SK-N-DZ (cell line): Measurements from ENCODE around the gene FBXO24.
"Not testable (repeated sequence)": the region's sequence is repeated elsewhere in the genome, so short reads cannot be mapped to it uniquely, and the experiment has no call there.

Source experiments
- DNase-seq: peaks from one replicate; pipeline ENCODE4 v3.0.0-alpha.2; 2015; ENCODE audit warnings: low spot score

FBXO24 gene

DNA sequence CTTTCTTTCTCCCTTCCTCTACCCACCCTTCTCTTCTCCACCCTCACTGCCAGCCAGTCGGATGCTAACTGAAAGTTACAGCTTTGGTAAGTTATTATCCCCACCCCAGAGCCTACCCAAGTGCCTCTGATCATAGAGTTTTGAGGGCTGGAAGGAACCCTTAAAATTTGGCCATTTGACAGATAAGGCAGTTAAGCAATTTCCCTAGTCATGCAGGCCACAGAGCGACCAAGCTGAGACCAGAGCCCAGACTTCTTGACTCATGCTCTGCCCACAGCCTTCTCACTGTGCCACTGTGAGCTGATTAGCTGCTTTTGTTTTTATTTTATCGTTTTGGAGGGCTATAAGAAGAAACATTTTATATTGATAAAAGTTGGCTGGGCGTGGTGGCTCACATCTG, 29.6 kb upstream of the FBXO24 start:
- DNase-seq: no peak

DNA sequence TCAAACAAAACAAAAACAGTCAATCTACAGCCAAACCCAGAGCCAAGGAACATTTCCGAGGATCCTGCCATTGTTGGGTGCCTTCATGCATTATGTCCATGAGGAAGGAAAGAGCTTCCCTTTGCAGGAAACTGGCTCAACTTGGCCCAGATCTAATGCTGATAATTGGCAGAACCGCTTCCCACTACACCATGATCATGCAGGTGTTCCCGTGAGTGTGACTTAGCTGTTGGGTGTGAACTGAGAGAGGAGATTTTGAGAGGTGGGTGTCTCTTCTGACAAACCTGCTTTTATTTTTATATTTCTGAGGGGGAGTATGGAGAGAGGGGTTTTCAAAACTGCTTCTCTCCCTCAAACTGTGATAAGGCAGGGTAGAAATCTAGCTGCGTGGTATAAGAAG, 27.0 kb upstream of the FBXO24 start:
- no peak for DNase-seq

DNA sequence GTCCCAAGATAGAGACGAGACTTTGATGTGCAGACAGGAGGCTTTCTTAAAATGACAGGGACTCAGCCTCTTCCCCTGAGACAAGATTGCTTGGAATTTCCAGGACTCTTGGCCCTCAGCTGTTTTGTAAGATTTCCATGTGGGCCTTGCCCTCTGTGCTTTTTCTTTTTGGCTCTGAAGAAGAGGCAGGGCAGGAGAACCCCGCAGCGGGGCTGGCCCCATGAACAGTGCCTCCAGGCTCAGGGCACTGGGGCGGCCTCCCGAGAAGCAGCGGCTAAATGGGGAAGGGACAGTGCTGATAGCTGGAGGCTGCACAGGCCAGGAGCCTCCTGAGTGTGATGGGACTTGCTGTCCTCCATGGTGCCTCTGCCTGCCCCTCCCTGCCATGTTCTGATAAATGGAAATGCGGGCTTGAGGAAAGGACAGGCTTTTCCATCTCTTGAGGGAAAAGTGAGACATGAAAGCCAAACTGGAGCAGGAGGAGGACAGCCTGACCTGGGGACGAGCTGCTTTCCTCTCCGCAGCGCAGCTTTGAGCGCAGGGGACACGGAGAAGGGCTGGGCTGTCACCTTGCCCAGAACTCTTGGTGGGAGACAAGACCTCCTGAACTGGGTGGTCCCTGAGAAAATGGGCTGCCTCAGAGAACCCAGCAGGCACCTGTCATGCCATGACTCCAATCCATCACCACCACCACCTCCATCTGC, 24.5 kb upstream of the FBXO24 start:
- no peak for DNase-seq

DNA sequence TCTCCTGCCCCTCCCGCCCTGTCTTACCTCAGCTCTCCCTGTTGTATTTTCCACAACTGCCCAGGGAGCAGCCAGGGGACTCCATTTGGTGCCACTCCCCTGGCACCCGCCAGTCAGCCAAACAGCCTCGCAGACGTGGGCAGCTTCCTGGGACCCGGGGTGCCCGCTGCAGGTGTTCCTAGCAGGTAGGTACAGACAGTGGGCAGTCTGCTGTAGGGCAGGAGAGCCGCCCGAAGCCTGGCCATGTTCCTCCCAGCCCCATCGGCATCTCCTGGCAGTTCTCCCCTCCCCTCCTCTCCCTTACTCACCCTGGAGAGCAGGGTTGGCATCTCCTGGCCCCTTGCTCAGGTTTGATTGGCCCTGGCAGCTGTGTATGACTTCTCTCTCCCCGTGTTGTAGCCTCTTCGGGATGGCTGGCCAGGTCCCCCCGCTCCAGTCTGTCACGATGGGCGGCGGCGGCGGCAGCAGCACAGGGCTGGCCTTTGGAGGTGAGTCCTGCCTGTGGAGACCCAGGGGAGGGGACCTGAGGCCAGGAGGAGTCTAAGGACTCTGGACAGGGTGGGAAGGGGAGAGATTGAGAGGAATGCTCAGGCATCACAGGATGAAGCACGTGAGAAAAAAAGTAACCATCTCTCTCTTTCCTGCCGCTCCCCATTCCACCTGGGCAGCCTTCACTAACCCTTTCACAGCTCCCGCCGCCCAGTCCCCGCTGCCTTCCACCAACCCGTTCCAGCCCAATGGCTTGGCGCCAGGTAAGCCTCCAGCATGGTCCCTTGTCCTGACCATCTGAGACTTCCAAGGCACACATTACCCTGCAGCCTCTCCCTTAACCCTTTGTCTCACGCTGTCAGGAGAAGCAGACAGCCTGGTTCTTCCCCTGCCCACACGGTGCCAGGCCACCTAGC, 23.7 kb upstream of the FBXO24 start:
- no peak for DNase-seq

DNA sequence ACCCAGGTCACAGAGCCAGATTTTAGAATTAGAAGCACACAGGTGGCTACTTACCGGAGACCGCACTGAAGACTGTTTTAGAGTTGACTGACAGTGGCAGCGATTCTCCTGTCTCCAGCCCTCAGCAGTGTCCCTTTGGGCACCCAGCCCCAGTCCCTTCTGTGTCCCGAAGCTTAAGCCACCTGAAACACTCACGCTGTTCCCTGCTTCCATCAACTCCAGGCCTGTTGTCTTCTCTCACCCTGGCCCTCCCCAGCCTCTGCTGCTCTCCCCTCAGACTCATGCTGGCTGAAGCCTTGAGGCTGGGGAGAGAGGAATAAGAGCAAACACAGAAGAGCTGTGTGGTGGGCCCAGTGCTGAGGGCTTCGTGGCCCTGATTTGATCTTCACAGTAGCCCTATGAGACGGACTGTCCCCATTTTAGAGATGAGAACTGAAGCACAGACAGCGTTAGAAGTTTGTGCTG, 23.0 kb upstream of the FBXO24 start:
- no peak for DNase-seq

DNA sequence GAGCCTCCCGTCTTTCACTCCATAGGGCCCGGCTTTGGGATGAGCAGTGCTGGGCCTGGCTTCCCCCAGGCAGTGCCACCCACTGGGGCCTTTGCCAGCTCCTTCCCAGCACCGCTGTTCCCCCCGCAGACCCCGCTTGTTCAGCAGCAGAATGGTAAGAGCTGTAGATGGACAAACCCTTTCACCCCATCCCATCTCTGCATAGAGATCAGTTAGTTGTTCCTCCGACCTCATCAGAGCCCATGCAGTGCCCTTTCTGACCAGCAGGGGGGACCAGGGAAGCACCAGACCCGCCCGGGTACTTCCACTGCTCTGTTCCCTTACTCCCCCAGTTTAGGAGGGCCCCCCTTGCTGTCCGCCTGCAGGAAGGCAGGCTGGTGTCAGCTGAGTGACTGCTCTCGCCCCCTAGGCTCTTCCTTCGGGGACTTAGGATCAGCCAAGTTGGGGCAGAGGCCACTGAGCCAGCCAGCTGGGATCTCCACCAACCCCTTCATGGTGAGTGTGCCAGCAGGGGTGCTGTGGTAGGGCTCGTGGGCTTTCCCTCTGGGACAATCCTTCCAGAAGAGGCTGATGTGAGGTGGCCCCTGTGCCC, 22.2 kb upstream of the FBXO24 start:
- peak; percentile 62 for DNase-seq

DNA sequence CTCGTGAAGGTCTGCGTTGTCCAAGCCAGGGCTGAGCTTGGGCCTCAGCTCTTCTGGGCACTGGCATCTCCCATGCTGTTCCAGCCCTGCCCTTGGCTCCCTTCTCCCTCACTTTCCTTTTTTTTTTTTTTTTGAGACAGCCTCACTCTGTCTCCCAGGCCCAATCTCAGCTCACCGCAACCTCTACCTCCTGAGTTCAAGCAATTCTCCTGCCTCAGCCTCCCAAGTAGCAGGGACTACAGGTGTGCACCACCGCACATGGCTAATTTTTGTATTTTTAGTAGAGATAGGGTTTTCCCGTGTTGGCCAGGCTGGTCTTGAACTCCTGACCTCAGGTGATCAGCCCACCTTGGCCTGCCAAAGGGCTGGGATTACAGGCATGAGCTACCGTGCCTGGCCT, 21.7 kb upstream of the FBXO24 start:
- not testable (repeated sequence) for DNase-seq

DNA sequence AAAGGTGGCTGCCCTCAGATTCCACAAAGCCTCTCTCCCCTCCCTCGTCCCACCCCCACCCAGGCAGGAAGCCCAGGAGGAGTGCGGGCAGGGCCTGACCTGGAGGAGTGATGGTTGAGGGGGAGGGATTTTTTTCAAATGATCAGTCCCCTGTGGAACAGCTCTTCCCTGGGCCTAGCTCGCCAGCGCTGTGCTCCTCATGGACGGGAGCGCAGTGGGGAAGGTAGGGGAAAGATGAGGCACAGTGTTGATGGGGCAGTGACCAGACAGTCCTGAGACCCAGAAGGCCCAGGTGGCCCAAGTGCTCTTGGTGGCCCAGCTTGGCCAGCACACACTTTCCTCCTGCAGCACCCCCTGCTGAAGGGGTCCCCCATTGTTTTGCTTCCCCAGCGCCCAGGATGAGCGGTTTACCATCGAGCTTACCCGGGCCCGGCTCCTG, 21.0 kb upstream of the FBXO24 start:
- no peak for DNase-seq

DNA sequence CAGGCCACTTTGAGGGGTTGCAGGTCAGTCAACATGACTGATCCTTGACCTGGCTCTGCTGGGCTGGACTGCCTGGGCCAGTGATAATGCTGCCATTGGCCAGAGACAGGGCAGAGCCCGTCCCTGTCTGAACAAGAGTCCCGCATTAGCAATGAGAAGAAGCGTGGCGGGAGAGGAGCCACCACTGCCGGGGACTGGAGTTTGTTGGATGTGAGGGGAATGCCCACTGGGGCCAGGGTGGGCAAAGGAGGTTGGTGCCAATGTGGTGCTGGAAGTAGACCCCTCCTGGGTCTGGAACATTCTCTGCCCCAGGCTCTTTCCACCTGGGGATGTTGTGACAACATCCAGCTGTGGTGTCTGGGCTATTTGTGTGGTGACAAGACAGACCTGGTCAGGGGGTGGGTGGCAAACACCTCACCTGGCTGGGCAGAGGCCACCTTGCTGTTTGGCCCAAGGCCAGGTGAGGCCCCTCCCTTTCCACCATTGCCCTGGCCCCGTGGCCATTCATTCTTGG, 20.1 kb upstream of the FBXO24 start:
- no peak for DNase-seq

DNA sequence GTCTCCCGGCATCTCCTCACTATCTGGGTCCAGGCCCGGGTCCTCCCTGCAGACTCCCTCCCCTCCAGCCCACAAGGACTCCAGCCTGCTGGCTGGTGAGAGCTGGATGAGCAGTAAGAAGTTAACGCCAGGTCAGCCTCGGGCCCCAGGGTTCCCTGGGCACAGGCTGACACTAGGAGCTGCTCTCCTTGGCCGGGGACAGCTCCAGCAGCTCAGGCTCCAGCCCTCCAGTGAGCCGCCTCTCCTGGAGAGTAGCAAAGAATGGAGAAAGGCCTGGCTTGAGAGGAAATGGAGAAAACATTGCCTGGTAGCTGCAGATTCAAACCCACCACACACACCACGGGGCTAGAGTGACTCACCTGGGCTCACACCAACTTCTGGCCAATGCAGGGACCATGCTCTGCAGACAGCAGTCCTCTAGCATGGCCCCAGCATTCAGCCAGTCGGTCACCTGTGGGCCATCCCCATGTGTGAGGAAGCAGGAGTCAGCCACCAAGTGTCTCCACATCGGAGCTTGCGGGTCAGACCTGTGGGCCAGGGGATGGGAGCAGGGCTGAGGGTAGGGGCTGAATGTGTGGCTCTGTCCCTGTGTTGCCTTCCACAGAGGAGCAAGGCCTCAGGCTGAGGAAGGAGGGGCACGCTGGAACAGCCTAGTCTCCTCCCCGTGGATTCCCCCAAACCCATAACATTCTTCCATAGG, 18.9 kb upstream of the FBXO24 start:
- DNase-seq: no peak

DNA sequence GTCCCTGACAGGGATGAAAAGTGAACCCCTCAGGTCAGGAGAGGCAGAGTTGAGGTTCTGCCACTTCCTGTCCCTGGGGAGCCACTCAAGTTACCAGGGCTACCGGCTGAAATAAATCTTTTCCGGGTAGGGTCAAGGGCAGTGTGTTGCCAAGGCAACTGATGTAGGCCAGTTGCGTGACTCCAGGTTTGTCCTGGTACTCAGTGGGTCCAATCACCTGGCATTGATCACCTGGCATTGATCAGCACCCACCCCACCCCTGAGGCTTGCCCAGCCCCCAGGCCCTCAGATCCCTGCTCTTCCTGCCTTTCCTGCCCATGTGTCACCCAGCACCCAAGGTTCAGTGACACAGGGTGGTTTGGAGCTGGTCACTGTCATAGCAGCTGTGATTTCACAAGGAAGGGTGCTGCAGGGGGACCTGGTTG, 18.4 kb upstream of the FBXO24 start:
- DNase-seq: no peak

DNA sequence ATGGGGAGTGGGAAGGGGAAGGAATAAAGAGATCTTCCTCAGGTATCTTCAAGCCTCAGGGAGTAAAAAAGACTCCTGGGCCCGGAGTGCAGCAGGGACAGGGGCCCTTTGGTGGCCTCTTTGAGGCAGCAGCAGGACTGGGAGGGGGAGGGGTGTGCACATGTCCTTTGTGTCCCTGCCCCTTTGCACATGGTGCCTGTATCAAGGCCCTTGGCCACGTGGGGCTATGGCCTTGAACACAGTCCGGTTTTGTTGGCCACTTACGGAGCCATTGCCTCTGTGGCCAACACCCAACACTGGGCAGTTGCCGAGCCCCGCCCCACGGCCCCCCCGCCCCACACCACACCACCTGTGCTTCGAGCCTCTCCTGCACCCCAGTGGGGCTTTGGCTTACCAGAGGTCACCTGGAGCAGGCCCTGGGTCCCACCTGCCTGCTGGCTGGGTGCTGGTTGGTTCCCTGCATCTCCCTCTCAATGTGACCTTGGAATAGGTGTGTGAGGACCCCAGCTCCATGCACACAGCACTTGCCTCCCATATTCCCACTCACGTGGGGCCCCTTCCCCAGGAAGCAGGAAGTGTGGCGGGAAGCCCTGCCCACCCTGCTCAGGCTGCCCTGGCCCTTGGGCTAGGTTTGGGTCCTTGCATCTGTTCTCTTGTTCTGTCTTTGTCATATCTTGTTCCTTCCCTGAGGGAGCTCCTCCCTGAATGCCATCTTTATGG, 17.8 kb upstream of the FBXO24 start:
- DNase-seq: no peak

DNA sequence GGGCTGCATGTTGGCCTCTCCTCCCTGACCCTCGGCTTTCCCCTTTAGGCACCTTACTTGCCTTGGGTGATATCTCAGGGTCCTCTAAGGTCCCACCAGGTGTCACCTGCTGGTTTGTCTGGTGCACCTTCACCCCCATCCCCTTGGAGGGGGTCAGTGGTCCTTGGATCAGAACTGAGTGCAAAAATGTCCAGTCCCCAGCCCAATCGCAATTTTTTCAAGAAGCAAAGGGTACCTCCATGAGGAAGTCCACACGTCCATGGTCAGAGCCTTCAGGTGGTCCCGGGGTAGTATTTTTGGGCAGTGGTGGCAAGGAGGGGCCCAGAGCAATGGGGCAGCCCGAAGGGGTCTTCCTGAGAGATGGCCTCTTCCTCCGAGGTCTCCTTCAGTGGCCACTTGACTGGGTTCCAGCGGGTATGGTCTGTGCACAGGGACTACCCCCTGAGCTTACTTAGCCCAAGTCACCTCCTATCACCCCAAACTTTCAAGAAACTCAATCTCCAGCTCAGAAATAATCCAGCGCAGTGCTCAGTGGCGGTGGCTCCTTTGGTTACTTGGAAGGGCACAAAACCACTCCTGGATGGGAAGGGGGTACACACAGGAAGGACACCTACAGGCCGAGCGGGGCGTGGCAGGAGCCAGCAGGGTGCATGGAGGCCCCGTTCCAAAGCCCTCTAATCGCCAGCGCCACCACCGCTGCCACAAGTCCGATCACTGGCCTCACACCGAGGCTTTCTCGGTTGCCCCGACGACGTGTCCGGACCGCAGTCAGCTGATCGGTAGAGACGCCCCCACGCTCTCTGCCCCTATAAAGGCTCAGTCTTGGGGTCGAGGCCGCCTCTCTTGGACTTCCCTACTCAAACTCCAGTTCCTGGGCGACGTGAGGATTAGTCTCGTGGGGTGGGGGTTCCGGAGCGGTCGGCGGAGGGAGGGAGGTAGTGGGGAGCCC, 17.0 kb upstream of the FBXO24 start:
- no peak for DNase-seq

DNA sequence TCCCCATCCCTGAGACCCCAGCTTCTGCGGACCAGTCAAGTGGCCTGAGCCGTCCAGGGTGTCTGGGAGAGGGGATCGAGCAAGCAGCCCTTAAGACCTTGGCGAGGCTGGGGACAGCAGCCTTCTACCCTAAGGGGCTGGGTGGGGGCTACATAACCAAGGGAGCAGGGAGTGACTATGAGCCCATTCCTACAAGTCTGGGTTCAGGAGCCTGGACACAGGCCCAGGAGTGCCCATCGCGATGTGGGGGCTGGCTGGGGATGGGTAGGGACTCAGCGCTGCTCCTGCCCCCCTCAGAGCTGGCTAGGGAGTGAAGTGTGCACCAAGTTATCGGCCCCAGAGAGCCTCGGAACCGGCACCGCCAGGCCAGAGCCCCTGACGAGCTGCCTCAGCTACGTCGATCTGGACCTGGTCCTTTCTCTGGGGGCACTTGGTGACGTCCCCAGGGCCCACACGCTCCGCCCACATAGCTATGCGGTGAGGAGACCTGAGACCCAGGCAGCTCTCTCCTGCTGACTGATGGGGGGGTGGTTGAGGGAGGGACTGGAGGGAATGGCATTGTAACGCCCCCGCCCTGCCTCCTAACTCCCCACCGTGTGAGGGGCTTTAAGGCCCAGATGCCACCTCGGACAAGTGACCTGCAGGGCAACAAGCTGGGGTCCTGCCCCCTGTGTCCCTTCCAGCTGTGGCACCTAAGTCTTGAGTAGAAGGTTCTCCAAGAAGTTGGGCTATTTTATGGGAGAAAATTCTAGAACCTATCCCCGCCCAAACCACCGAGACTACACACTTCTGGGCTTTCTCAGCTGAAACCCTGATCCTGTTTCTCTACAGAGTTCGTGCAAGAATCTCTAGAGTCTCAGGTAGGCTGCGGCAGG, 14.9 kb upstream of the FBXO24 start:
- no peak for DNase-seq

DNA sequence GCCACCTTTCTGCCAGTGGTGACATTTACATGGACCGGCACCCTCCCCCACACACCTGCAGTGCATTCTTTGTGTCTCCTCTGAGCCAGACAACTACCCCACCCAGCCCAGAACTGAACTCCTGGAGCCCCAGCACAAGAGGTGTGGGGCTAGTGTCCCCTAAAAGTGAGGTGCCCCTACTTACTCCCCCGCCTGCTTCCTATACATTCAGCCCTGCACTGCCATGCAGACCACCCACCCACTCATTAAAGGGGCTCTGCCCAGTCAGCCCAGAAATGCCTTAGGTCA, 14.4 kb upstream of the FBXO24 start:
- no peak for DNase-seq

DNA sequence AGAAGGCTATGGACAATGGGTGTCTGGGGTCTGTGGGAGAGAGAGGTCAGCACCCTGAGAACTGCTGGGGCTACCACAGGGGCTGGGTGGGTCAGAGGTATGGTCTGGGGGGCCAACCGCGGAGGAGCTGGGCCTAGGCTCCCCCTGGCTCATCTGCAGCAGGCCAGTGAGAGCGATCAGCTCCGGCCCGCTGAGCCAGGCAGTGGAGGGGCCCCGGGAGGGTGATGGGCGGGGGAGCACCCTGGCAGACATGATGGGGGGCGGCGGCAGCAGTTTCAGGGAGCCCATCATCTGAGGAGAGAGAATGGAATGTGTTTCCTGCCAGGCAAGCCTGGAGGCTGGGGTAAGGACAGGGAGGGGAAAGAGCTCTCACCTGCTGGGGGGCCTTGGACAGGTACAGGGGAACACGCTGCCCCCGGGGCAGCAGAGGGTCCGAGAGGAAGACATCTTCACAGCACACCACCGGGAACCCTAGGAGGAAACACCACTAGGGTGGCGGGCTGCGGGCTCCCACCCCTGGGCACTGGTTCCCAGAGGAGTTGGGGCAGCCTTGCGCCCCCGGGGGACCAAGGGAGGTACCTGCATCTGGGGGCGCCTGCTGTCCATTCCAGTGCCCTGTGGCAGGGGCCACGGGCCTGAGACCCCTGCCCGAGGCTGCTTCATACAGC, 13.7 kb upstream of the FBXO24 start:
- DNase-seq: no peak

DNA sequence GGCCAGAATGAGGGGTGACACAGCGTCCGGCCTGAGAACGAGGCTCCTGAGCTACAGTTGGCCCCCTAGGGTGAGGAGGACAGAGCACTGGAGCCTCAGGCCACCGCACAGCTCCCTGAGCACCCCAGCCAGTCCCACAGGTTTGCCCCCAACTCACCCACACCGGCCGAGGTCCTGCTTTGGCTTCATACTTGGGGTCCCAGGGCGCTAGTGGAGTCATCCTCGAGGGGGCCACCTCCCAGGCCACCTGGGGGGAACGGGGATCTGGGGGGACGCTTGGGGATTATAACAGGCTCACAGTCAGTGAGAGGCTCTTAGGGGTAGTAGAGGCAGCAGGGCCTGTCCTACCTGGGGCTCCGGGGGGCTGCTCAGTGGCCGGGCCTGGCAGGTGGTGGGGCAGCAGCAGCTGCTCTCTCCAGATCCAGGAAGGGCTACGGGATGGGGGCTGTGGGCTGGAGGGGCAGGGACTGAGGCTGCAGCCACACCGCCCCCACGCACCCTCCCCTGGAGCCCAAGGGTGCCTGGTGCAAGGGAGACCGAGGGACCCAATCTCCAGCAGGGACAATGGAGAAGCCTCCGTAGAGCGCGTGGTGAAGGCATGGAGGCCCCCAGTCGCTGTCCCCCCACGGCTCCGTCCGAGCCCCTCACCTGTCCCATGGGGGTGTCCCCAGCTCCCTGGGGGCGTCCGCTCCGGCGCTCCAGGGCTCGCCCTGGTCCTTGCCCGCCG, 13.0 kb upstream of the FBXO24 start:
- no peak for DNase-seq
